ENCODE results near the gene MYLK2. TPM values are rescaled to one million over a fixed set of nuclear protein-coding genes. Genes with fewer than 3 reads are reported as not detected.

MYLK2 gene
- total and polyA plus RNA-seq, 12 donors, result 0.11 to 1.5 (median 0.27) TPM; not detected in 9

DNA sequence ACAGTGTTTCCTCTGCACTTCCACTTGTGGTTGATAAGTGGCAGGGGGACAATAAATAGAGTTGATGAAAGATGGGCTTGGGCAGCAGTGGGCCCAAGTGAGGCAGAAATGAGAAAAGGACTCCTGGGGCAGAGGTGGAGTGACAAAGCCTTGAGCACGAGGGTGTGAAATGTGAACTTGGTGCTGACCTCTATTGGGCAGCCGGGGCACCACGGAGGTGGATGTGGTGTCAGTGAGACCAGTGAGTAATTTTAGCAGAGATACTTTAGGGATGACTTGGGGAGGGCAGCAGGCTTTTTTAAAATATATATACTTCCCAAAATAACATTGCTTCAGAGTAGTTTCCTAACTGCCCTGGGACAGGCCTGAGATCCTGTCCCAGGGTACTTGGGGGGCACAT is 30.6 kb upstream of the MYLK2 start:
- WGBS, 4 donors, result 68 to 82% (median 78%) methylated on average over 3 of the region's 3 CpGs
- Histone ChIP-seq H3K27me3 (no peaks in the 10 kb centered on the region), H3K4me3 (no peak overlapping the region), H3K9me3 (replicated peaks in 1 of 3) (no peaks in the 10 kb centered on the region), H3K4me1 (replicated peaks in 1 of 2) (no peaks in the 10 kb centered on the region), H3K27ac (no peak overlapping the region), H3K36me3 (replicated peaks in 1 of 2) (no peaks in the 10 kb centered on the region)
- TF ChIP-seq, protein P1, sequence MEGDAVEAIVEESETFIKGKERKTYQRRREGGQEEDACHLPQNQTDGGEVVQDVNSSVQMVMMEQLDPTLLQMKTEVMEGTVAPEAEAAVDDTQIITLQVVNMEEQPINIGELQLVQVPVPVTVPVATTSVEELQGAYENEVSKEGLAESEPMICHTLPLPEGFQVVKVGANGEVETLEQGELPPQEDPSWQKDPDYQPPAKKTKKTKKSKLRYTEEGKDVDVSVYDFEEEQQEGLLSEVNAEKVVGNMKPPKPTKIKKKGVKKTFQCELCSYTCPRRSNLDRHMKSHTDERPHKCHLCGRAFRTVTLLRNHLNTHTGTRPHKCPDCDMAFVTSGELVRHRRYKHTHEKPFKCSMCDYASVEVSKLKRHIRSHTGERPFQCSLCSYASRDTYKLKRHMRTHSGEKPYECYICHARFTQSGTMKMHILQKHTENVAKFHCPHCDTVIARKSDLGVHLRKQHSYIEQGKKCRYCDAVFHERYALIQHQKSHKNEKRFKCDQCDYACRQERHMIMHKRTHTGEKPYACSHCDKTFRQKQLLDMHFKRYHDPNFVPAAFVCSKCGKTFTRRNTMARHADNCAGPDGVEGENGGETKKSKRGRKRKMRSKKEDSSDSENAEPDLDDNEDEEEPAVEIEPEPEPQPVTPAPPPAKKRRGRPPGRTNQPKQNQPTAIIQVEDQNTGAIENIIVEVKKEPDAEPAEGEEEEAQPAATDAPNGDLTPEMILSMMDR (IDR thresholded peaks at IDR 0.05), result no peak
- no peak for TF ChIP-seq POLR2A (IDR thresholded peaks at IDR 0.05)
- intact Hi-C loops (cut with DNase I), result no loop called here
- no peak for DNase-seq

DNA sequence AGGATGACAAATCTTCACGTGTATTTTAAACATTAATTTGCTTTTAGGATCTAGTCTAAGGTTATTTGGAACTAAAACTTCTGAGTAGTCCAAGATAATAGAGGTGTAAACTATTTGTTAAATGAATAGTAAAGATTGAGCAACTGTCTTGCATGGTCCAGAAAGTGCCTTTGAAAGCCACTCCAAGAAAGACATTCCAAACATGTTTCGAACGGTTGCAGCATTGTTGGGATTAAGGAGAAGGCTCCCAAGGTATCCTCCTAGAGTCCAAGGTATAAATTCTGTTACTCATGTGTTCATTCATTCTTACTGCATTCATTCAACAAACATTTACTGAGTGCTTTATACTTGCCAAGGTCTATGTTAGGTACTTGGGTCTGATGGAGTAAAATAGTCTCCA is 28.8 kb upstream of the MYLK2 start:
- Histone ChIP-seq H3K4me1 (replicated peaks in 1 of 2) (no peaks in the 10 kb centered on the region), H3K9me3 (replicated peaks in 1 of 3) (no peaks in the 10 kb centered on the region), H3K27ac (no peak overlapping the region), H3K27me3 (no peaks in the 10 kb centered on the region), H3K4me3 (no peak overlapping the region), H3K36me3 (replicated peaks in 1 of 2) (no peaks in the 10 kb centered on the region)
- no peak for DNase-seq
- intact Hi-C loops (cut with DNase I), result no loop called here
- TF ChIP-seq POLR2A (IDR thresholded peaks at IDR 0.05), result no peak
- WGBS, 4 donors, result 89 to 95% (median 93%) methylated on average over 3 of the region's 3 CpGs

DNA sequence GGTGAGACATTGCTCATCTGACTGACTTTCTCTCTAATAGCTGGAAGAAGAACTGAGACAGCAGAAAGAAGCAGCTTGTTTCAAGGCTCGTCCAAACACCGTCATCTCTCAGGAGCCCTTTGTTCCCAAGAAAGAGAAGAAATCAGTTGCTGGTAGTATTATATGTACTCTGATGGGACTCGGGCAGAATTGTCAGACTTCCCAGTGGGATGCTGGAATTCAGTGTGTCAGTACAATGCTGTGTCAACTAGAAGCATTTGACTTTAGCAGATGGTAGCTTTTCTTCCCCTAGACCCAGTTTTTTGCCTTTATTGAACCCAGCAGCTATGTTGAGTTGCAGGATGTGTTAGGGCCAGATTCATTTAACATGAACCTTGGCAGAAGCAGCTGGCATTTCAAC is 21.8 kb upstream of the MYLK2 start:
- no peak for DNase-seq
- Histone ChIP-seq H3K4me1 (replicated peaks in 1 of 2) (no peaks in the 10 kb centered on the region), H3K36me3 (replicated peaks in 1 of 2) (no peaks in the 10 kb centered on the region), H3K4me3 (no peak overlapping the region), H3K27ac (no peak overlapping the region), H3K27me3 (no peaks in the 10 kb centered on the region), H3K9me3 (replicated peaks in 1 of 3) (no peaks in the 10 kb centered on the region)
- WGBS, 4 donors, result 90 to 98% (median 95%) methylated on average over 3 of the region's 3 CpGs
- no peak for TF ChIP-seq POLR2A (IDR thresholded peaks at IDR 0.05)
- TF ChIP-seq, protein P1 (IDR thresholded peaks at IDR 0.05), result no peak
- intact Hi-C loops (cut with DNase I), result no loop called here

DNA sequence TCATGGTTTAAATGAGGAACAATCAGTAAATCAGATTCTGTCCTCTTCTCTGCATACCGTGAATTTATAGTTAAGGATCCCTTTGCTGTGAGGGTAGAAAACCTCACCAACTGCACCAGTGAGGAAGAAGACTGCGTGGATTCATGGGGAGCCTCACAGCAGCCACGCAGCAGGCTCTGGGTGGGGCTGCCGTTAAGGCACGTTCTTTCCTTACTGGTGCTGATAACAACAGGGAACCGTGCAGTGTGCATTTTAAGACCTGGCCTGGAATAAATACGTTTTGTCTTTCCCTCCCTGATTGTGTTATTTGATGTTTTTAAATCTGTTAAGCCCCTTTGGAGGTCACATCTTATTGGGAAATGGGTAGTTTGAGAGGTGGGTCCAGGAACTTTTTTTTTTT is 17.6 kb upstream of the MYLK2 start:
- Histone ChIP-seq H3K27ac (no peak overlapping the region), H3K36me3 (replicated peaks in 1 of 2) (no peaks in the 10 kb centered on the region), H3K4me1 (replicated peaks in 1 of 2) (no peaks in the 10 kb centered on the region), H3K27me3 (no peaks in the 10 kb centered on the region), H3K4me3 (no peak overlapping the region), H3K9me3 (replicated peaks in 1 of 3) (no peaks in the 10 kb centered on the region)
- no peak for TF ChIP-seq POLR2A (IDR thresholded peaks at IDR 0.05)
- TF ChIP-seq, protein P1 (IDR thresholded peaks at IDR 0.05), result no peak
- DNase-seq, result no peak
- WGBS, 4 donors, result 88 to 94% (median 92%) methylated on average over 7 of the region's 7 CpGs
- intact Hi-C loops (cut with DNase I), result no loop called here

DNA sequence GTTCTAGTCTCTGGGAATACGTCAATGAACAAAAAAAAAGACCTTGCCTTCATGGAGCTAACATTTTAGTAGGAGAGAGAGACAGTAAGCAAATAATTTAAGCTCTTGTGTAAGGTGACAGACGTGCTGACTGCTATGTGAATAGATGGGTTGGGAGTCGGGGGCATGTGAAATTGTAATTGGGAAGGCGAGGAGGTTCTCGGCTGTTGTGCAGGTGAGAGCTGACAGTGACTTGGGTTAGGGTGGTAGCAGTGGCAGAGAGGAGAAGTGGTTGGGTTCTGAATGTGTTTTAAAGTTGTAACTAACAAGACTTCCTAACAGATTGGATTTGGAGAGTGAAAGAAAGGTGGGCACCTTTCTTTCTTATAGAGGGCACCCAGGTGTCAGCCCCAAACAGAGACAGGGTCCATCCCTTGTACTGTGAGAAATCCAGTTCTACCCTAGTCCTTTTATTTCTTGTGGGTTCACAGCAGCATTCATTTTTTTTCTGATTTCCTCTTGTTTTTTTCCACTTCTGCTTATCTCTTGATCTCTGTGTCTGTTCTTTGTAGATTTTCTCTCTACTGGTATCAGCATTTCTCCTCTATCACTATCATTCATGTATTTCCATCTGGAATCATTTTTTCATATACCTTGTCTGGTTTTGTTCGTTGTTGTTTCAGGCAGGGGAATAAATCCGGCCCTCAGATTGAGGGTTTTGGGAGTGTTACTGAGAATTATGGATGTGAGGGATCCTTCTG is 15.4 kb upstream of the MYLK2 start:
- no peaks in the 10 kb centered on the region for H3K4me1 ChIP-seq (replicated peaks in 1 of 2)
- no peaks in the 10 kb centered on the region for H3K27me3 ChIP-seq
- H3K4me3 ChIP-seq, result no peak overlapping the region
- no peaks in the 10 kb centered on the region for H3K9me3 ChIP-seq (replicated peaks in 1 of 3)
- H3K36me3 ChIP-seq (replicated peaks in 1 of 2), result no peaks in the 10 kb centered on the region
- no peak for DNase-seq
- intact Hi-C loops (cut with DNase I), result no loop called here
- no peak overlapping the region for H3K27ac ChIP-seq
- WGBS, 4 donors, result 87 to 93% (median 89%) methylated on average over 7 of the region's 7 CpGs
- TF ChIP-seq, protein P1 (IDR thresholded peaks at IDR 0.05), result no peak
- TF ChIP-seq POLR2A (IDR thresholded peaks at IDR 0.05), result no peak

All from adrenal gland (tissue), 12 donors.